SIG-M5 (cell line): ENCODE measurements around the gene RNASEH2A.
"Not testable (repeated sequence)": the region's sequence is repeated elsewhere in the genome, so short reads cannot be mapped to it uniquely, and the experiment has no call there.

Source experiments
- DNase-seq: peaks from one replicate; lab custom pipeline; 2025; lab: John Stamatoyannopoulos, UW

The RNASEH2A gene

GRCh38 chr19:12833738-12834565 is 27.6 kb downstream of the RNASEH2A start:
- DNase-seq = no peak

- DNase-seq = no peak
These were observed 28.2 kb downstream of the RNASEH2A start, which contains the start of gene RTBDN for GRCh38 chr19:12834566-12834943. RTBDN (minus strand) TSS chr19:12834579; CDS start chr19:12829979, 4,600 bp downstream.

DNA sequence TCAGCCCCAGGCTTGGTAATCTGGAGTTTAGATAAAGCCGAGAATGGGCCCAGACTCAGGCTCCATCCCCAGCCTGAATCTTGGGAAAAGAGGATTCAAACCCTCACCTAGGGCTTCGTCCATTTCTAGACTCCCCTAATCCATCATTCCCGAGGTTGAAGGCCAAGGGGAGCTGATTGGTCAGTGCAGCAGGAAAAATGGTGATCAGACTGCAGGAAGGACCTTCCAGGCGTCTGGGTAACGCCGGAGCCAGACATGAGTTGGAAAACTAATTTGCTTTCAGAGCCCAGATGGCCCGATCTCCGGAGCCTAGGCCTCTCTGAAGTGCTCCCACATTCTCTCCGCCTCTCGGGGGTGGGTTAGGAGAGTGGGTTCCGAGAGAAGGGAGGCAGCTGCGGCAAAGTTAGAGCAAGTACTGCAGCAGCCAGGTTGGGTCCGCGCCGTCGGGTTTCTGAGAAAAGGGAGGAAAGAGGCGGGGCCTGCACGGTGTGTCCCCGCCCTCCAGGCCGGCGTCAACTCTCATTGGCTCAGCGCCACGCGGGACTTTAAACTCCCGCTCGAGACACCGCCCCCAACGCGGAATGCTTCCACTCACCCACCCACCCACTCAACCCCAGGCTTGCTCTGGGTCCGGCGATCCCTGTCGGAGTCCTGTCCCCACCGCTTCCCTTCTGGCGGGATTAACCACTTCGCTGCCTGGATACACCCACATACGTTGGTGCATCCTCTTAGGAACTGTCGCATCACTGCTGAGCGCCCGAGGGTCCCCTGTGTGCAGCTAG is 28.8 kb downstream of the RNASEH2A start:
- DNase-seq = no peak

- no peak for DNase-seq
These were observed 30.1 kb downstream of the RNASEH2A start for GRCh38 chr19:12836529-12836863.

DNA sequence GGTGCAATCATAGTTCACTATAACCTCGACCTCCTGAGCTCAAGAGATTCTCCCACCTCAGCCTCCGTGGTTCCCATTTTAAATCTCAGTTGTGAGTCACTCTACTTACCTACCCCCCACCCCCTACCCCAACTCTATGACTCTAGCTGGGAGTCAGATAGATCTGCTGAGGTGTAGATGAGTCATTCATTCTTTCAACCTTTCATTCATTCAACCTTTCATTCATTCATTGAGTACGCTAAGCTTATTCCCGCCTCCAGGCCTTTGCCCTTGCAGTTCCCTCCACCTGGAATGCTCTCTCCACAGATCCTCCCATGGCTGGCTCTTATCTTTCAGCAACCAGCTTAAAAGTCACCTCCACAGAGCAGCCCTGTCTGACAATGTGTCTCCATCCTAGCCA is 30.8 kb downstream of the RNASEH2A start:
- DNase-seq = no peak

- no peak for DNase-seq
These were observed 31.9 kb downstream of the RNASEH2A start, which contains the start of gene MAST1 for GRCh38 chr19:12838182-12838885. MAST1 (plus strand) TSS chr19:12838515; CDS start chr19:12838573, 58 bp downstream.

- no peak for DNase-seq
These were observed 32.7 kb downstream of the RNASEH2A start for GRCh38 chr19:12838886-12839756.

GRCh38 chr19:12840091-12841079 is 34.0 kb downstream of the RNASEH2A start:
- DNase-seq = no peak

DNA sequence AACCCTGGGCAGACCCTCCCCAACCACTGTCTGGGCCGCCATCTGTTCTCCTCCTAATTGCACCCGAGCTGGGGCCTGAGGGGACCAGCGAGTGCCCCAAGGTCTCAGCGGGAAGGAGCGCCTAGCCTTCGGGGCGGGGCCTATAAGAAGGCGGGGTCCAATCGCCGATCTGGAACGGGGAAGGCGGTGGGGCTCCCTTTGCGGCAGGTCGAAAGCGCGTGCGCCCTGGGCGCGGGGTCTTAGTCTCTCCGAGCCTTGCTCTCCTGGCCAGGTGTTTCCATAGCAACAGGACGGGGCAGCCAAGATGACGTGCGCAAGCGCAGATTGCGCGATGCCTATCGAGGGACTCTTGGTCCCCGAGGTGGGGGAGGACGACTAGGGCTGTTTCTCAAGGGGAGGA is 34.7 kb downstream of the RNASEH2A start:
- DNase-seq = no peak

- DNase-seq = no peak
These were observed 36.1 kb downstream of the RNASEH2A start for GRCh38 chr19:12842511-12842910.

GRCh38 chr19:12843328-12843727 is 36.9 kb downstream of the RNASEH2A start:
- no peak for DNase-seq

GRCh38 chr19:12843999-12844732 is 37.8 kb downstream of the RNASEH2A start:
- no peak for DNase-seq

GRCh38 chr19:12846613-12847012 is 40.2 kb downstream of the RNASEH2A start:
- DNase-seq = not testable (repeated sequence)

GRCh38 chr19:12847159-12848139 is 41.1 kb downstream of the RNASEH2A start:
- DNase-seq = no peak

DNA sequence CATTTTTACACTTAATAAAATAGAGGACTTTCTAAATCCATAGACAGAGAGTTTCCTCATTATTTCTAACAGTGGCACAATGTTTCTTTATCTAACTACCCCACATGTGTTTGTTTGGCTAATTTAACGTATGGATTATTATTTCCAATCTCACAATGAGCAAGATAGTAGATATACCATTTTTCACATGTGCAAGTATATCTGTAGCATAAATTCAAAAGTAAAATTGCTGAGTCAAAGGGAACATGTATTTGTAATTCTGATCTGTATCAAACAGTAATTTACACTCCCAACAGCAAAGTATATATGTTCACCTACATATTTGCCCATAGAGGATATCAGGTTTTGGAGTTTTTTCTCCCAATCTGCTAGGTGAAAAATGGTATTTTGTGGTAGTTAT is 50.3 kb downstream of the RNASEH2A start:
- no peak for DNase-seq

DNA sequence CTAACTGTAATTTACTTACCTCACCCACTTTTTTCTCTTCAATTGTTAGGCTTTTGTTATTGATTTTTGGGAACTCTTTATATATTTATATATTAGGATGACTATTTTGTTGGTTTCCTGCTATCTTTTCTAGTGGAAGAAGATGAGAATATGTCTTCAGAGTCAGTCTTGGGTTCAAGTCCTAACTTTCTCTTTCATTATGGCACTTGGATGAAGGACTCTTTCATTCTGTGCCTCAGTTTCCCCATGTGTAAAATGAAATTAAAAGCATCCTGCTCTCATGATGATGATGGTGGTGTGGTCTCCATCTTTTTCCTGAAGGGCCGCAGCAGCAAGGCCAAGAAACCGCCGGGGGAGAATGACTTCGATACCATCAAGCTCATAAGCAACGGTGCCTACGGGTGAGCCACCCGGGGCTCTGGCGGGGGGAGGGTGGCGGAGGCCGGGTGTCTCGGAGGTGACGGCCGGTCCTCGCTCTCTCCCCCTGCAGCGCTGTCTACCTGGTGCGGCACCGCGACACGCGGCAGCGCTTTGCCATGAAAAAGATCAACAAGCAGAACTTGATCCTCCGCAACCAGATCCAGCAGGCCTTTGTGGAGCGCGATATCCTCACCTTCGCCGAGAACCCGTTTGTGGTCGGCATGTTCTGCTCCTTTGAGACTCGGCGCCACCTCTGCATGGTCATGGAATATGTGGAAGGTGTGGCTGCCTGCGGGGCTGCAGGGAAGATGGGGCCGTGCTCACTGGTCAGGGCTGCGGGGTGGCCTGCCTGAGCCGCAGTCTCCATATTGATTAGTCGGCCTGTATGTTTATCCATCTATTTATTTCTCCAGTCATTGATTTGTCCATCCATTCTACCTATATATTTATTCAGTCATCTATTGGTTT is 51.9 kb downstream of the RNASEH2A start:
- no peak for DNase-seq

DNA sequence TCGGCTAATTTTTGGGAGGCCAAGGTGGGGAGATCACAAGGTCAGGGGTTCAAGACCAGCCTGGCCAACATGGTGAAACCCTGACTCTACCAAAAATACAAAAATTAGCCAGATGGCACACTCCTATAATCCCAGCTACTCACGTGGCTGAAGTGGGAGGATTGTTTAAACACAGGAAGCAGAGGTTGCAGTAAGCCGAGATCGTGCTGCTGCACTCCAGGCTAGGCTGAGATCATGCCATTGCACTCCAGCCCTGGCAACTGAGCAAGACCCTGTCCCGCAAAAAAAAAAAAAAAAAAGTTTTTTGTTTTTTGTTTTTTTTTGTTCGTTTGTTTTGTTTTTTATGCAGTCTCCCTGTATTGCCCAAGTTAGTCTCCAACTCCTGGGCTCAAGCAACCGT is 53.2 kb downstream of the RNASEH2A start:
- DNase-seq = no peak
